ENCODE results near the gene MKNK1. TPM values are rescaled to one million over a fixed set of nuclear protein-coding genes. Genes with fewer than 3 reads are reported as not detected.

The MKNK1 gene
- total and polyA plus RNA-seq, 2 experiments from 2014 or later: 17.8 to 20.6 TPM

DNA sequence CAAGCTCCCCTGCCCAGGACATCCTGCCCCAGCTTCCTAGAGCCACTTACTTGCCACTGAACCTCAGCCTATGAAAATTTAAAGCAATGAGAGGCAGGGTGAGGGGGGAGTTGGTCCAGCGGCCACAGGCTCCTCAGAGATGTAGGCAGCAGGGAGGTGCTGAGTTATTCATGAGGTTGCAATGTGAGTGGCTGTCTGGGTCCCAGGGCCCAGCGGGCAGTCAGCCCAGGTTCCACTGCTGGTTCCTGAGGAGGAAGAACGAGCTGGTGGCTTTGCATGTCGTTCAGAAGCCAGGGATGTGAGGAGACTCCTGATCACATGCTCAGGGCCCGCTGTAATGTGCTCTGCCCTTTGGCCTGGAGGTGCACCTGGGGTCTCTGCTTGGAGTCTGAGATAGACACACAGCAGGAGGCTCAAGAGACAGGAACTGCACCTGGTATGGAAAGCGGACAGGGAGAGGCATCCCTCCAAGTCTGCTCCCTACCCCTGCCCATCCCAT is 52.4 kb downstream of the MKNK1 start, which contains the start of gene KNCN:
KNCN (minus strand) TSS at position 51 of the 499 bp plus-strand sequence. CDS start 432 bp downstream, outside the sequence.
- H3K4me1 ChIP-seq (ENCODE audit: insufficient read depth): no peaks in the 10 kb centered on the region
- no peaks in the 10 kb centered on the region for H4K20me1 ChIP-seq (ENCODE audit: insufficient read depth, poor library complexity, severe bottlenecking)
- DNase-seq (ENCODE audit: low spot score): no peak
- H3K27ac ChIP-seq: no peak within 1 kb of the TSS
- no peak within 1 kb of the TSS for H2AFZ ChIP-seq
- no peaks in the 10 kb centered on the region for H3K9me3 ChIP-seq (ENCODE audit: low read depth)
- TF ChIP-seq EZH2phosphoT487 (IDR thresholded peaks at IDR 0.05; ENCODE audit: low read depth, severe bottlenecking, unreplicated experiment) (no peak), EZH2 (IDR thresholded peaks at IDR 0.05; ENCODE audit: borderline replicate concordance) (no peak)
- TF ChIP-seq, protein P1, sequence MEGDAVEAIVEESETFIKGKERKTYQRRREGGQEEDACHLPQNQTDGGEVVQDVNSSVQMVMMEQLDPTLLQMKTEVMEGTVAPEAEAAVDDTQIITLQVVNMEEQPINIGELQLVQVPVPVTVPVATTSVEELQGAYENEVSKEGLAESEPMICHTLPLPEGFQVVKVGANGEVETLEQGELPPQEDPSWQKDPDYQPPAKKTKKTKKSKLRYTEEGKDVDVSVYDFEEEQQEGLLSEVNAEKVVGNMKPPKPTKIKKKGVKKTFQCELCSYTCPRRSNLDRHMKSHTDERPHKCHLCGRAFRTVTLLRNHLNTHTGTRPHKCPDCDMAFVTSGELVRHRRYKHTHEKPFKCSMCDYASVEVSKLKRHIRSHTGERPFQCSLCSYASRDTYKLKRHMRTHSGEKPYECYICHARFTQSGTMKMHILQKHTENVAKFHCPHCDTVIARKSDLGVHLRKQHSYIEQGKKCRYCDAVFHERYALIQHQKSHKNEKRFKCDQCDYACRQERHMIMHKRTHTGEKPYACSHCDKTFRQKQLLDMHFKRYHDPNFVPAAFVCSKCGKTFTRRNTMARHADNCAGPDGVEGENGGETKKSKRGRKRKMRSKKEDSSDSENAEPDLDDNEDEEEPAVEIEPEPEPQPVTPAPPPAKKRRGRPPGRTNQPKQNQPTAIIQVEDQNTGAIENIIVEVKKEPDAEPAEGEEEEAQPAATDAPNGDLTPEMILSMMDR (IDR thresholded peaks at IDR 0.05; ENCODE audit: poor library complexity): no peak
- H3K36me3 ChIP-seq (replicated peaks; ENCODE audit: insufficient read depth, low read depth): no peaks in the 10 kb centered on the region
- peaks cover 6% of the 10 kb centered on the region for H3K27me3 ChIP-seq
- no peak within 1 kb of the TSS for H3K4me3 ChIP-seq
- H3K79me2 ChIP-seq: no peaks in the 10 kb centered on the region
- no peaks in the 10 kb centered on the region for H3K9me2 ChIP-seq (replicated peaks; ENCODE audit: insufficient read depth)
- 69% methylated on average over 6 of the region's 6 CpGs for WGBS (ENCODE audit: low lambda C conversion rate, missing lambda C conversion rate)
- no peak within 1 kb of the TSS for H3K4me2 ChIP-seq

- Histone ChIP-seq H3K9me3 (ENCODE audit: low read depth) (no peaks in the 10 kb centered on the region), H4K20me1 (ENCODE audit: insufficient read depth, poor library complexity, severe bottlenecking) (no peaks in the 10 kb centered on the region), H3K27me3 (peaks cover 15% of the 10 kb centered on the region), H3K4me3 (no peak overlapping the region), H3K27ac (no peak overlapping the region), H3K9me2 (replicated peaks; ENCODE audit: insufficient read depth) (no peaks in the 10 kb centered on the region), H3K79me2 (no peaks in the 10 kb centered on the region), H3K4me2 (no peak overlapping the region), H3K4me1 (ENCODE audit: insufficient read depth) (no peaks in the 10 kb centered on the region), H2AFZ (no peak overlapping the region), H3K36me3 (replicated peaks; ENCODE audit: insufficient read depth, low read depth) (no peaks in the 10 kb centered on the region)
- WGBS (ENCODE audit: low lambda C conversion rate, missing lambda C conversion rate): 83% methylated on average over 16 of the region's 17 CpGs
- DNase-seq (ENCODE audit: low spot score): no peak
- TF ChIP-seq EZH2phosphoT487 (IDR thresholded peaks at IDR 0.05; ENCODE audit: low read depth, severe bottlenecking, unreplicated experiment): no peak
- TF ChIP-seq, protein P1 (IDR thresholded peaks at IDR 0.05; ENCODE audit: poor library complexity): no peak
- TF ChIP-seq EZH2 (IDR thresholded peaks at IDR 0.05; ENCODE audit: borderline replicate concordance): no peak
Observed at GRCh38 chr1:46550751-46551231, 53.3 kb downstream of the MKNK1 start.

- WGBS (ENCODE audit: low lambda C conversion rate, missing lambda C conversion rate): 62% methylated on average over 17 of the region's 20 CpGs
Observed at GRCh38 chr1:46549697-46550681, 54.1 kb downstream of the MKNK1 start.

More at GRCh38 chr1:46549697-46550681, 54.1 kb downstream of the MKNK1 start:
- no peaks in the 10 kb centered on the region for H4K20me1 ChIP-seq (ENCODE audit: insufficient read depth, poor library complexity, severe bottlenecking)
- H3K79me2 ChIP-seq: no peaks in the 10 kb centered on the region
- no peaks in the 10 kb centered on the region for H3K9me3 ChIP-seq (ENCODE audit: low read depth)
- peak; percentile 58 for DNase-seq (ENCODE audit: low spot score)
- no peaks in the 10 kb centered on the region for H3K36me3 ChIP-seq (replicated peaks; ENCODE audit: insufficient read depth, low read depth)
- H3K4me1 ChIP-seq (ENCODE audit: insufficient read depth): no peaks in the 10 kb centered on the region
- TF ChIP-seq EZH2phosphoT487 (IDR thresholded peaks at IDR 0.05; ENCODE audit: low read depth, severe bottlenecking, unreplicated experiment) (no peak), EZH2 (IDR thresholded peaks at IDR 0.05; ENCODE audit: borderline replicate concordance) (no peak)
- TF ChIP-seq, protein P1 (IDR thresholded peaks at IDR 0.05; ENCODE audit: poor library complexity): no peak
- no peaks in the 10 kb centered on the region for H3K9me2 ChIP-seq (replicated peaks; ENCODE audit: insufficient read depth)
- H3K4me2 ChIP-seq: no peak overlapping the region
- H2AFZ ChIP-seq: no peak overlapping the region
- H3K27me3 ChIP-seq: peaks cover 23% of the 10 kb centered on the region
- no peak overlapping the region for H3K4me3 ChIP-seq
- H3K27ac ChIP-seq: no peak overlapping the region
